Prostate gland (tissue), 2 donors: ENCODE measurements around the gene LRRC4C.

Experiments used
- CTCF ChIP-seq, 4 experiments: fragments of 200-600 bp in 2 of 4; fragments of 450-650 bp in 2 of 4; sonication (generic) in 2 of 4; IDR thresholded peaks; 1 replicate in 3 of 4; 2 replicates in 1 of 4; pipeline ENCODE4 v1.5.1; 2016 to 2019; ENCODE audit warnings: antibody characterized with exemption in 4 of 4, mild to moderate bottlenecking in 2 of 4, moderate library complexity in 2 of 4
- POLR2A ChIP-seq: fragments of 450-650 bp; IDR thresholded peaks from one replicate; pipeline ENCODE4 v1.6.1; 2016; ENCODE audit warnings: antibody characterized with exemption, mild to moderate bottlenecking
- POLR2AphosphoS5 ChIP-seq: sonication (generic); formaldehyde crosslinking; IDR thresholded peaks from one replicate; pipeline ENCODE4 v1.6.1; 2017; ENCODE audit warnings: antibody characterized with exemption

- TF ChIP-seq CTCF (IDR thresholded peaks at IDR 0.05): no peak
- TF ChIP-seq POLR2AphosphoS5: no peak
- TF ChIP-seq POLR2A: no peak
Observed at GRCh38 chr11:40679276-40679675, 780.2 kb downstream of the LRRC4C start.
